ENCODE data around the gene TMC8.

DNA sequence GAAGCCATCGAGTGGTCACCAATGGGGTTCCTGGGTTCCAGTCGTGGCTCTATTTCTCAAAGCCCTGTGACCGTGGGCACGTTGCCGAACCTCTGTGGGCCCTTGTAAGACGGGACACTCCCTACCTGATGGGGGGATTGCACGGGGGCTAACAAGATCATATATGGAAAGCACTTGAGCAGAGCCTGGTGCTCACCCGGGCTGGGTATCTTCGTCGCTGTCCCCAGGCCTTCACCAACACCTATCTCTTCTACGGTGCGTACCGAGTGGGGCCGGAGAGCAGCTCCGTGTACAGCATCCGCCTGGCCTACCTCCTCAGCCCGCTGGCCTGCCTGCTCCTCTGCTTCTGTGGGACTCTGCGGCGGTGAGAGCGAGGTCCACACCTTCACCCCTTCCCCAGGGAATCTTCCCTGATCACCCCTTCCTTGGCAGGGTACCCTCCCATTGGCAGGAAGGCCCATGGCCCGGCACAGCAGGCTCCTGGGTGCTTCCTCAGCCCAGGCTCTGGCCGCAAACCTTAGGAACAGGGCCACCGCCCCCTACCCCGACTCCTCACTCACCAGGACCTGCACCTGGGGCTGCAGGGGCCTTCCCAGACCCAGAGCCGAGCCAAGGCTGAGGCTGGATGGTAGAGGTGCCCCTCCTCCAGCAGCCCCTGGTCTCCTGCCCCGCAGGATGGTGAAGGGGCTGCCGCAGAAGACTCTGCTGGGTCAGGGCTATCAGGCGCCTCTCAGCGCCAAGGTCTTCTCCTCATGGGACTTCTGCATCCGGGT, 2.8 kb downstream of the TMC8 start:
- TF ChIP-seq EP300 (IDR thresholded peaks at IDR 0.05), result no peak
- no peak for TF ChIP-seq CTCF (IDR thresholded peaks at IDR 0.05)

Measured in esophagus muscularis mucosa (tissue), 3 donors.